CD4-positive, alpha-beta T cell treated with Interleukin-10 for 1 hour (primary cell): ENCODE data around the gene SELENOT.

ENCODE experiments used
- DNase-seq: peaks from one replicate; pipeline ENCODE4 v3.0.0-alpha.2; 2020

SELENOT gene

GRCh38 chr3:150673966-150674365, 70.8 kb downstream of the SELENOT start:
- no peak for DNase-seq

- DNase-seq = no peak
These were observed 72.5 kb downstream of the SELENOT start for GRCh38 chr3:150675587-150675986.
